Stomach smooth muscle (tissue), 2 donors: ENCODE results near the gene KCNT2.

ENCODE experiments used
- H3K27ac ChIP-seq: one replicate; pipeline ENCODE4 v1.7.0; 2013; ENCODE audit warnings: mild to moderate bottlenecking, low read length, inconsistent platforms
- H3K27me3 ChIP-seq, 2 donors: one replicate each; pipeline ENCODE4 v1.7.0; 2013; ENCODE audit warnings: low read length in 2 of 2; ENCODE audit not compliant: insufficient read depth in 2 of 2, control insufficient read depth in 1 of 2
- H3K36me3 ChIP-seq, 2 donors: one replicate each; pipeline ENCODE4 v1.7.0; 2013; ENCODE audit warnings: low read length in 2 of 2; ENCODE audit not compliant: control insufficient read depth in 2 of 2, insufficient read depth in 2 of 2
- H3K4me1 ChIP-seq: one replicate; pipeline ENCODE4 v1.7.0; 2013; ENCODE audit warnings: low read length; ENCODE audit not compliant: control insufficient read depth, insufficient read depth
- H3K4me3 ChIP-seq, 2 donors: one replicate each; pipeline ENCODE4 v1.7.0; 2013; ENCODE audit warnings: low read length in 2 of 2
- H3K9ac ChIP-seq, 2 donors: one replicate each; pipeline ENCODE4 v1.7.0; 2013; ENCODE audit warnings: low read length in 2 of 2, mild to moderate bottlenecking in 1 of 2
- H3K9me3 ChIP-seq, 2 donors: one replicate each; pipeline ENCODE4 v1.7.0; 2013; ENCODE audit warnings: low read length in 2 of 2; ENCODE audit not compliant: control insufficient read depth in 2 of 2
- donor health status: healthy.
- donor health status: Pancreatic carcinoma.

KCNT2 gene

GRCh38 chr1:196323869-196324268, 284.4 kb downstream of the KCNT2 start:
- Histone ChIP-seq H3K27me3 (no peaks in the 10 kb centered on the region), H3K9ac (no peak overlapping the region), H3K36me3 (no peaks in the 10 kb centered on the region), H3K9me3 (no peaks in the 10 kb centered on the region), H3K4me1 (no peaks in the 10 kb centered on the region), H3K4me3 (no peak overlapping the region), H3K27ac (no peak overlapping the region)

- H3K27me3 ChIP-seq = no peaks in the 10 kb centered on the region
- H3K36me3 ChIP-seq = no peaks in the 10 kb centered on the region
- H3K9ac ChIP-seq = no peak overlapping the region
- no peaks in the 10 kb centered on the region for H3K9me3 ChIP-seq
- no peak overlapping the region for H3K4me3 ChIP-seq
- H3K27ac ChIP-seq = no peak overlapping the region
- no peaks in the 10 kb centered on the region for H3K4me1 ChIP-seq
Measured at GRCh38 chr1:196319301-196319700, 288.9 kb downstream of the KCNT2 start.

- Histone ChIP-seq H3K9ac (no peak overlapping the region), H3K9me3 (no peaks in the 10 kb centered on the region), H3K4me1 (no peaks in the 10 kb centered on the region), H3K27ac (no peak overlapping the region), H3K27me3 (no peaks in the 10 kb centered on the region), H3K36me3 (no peaks in the 10 kb centered on the region), H3K4me3 (no peak overlapping the region)
Measured at GRCh38 chr1:196317535-196318522, 290.4 kb downstream of the KCNT2 start.

GRCh38 chr1:196312739-196313138, 295.5 kb downstream of the KCNT2 start:
- Histone ChIP-seq H3K36me3 (no peaks in the 10 kb centered on the region), H3K27ac (no peak overlapping the region), H3K9me3 (no peaks in the 10 kb centered on the region), H3K9ac (no peak overlapping the region), H3K4me1 (no peaks in the 10 kb centered on the region), H3K4me3 (no peak overlapping the region), H3K27me3 (no peaks in the 10 kb centered on the region)

GRCh38 chr1:196309386-196309785, 298.9 kb downstream of the KCNT2 start:
- Histone ChIP-seq H3K9ac (no peak overlapping the region), H3K9me3 (no peaks in the 10 kb centered on the region), H3K27ac (no peak overlapping the region), H3K4me1 (no peaks in the 10 kb centered on the region), H3K27me3 (no peaks in the 10 kb centered on the region), H3K4me3 (no peak overlapping the region), H3K36me3 (no peaks in the 10 kb centered on the region)

GRCh38 chr1:196308176-196308575, 300.1 kb downstream of the KCNT2 start:
- no peaks in the 10 kb centered on the region for H3K9me3 ChIP-seq
- H3K27me3 ChIP-seq = no peaks in the 10 kb centered on the region
- H3K4me1 ChIP-seq = no peaks in the 10 kb centered on the region
- no peak overlapping the region for H3K9ac ChIP-seq
- H3K27ac ChIP-seq = no peak overlapping the region
- no peak overlapping the region for H3K4me3 ChIP-seq
- H3K36me3 ChIP-seq = no peaks in the 10 kb centered on the region

- Histone ChIP-seq H3K36me3 (no peaks in the 10 kb centered on the region), H3K9me3 (no peaks in the 10 kb centered on the region), H3K27ac (no peak overlapping the region), H3K27me3 (no peaks in the 10 kb centered on the region), H3K9ac (no peak overlapping the region), H3K4me1 (no peaks in the 10 kb centered on the region), H3K4me3 (no peak overlapping the region)
Measured at GRCh38 chr1:196306421-196306820, 301.8 kb downstream of the KCNT2 start.

- Histone ChIP-seq H3K9ac (no peak overlapping the region), H3K27ac (no peak overlapping the region), H3K27me3 (no peaks in the 10 kb centered on the region), H3K36me3 (no peaks in the 10 kb centered on the region), H3K9me3 (no peaks in the 10 kb centered on the region), H3K4me1 (no peaks in the 10 kb centered on the region), H3K4me3 (no peak overlapping the region)
Measured at GRCh38 chr1:196305216-196305615, 303.0 kb downstream of the KCNT2 start.

GRCh38 chr1:196302981-196303380, 305.3 kb downstream of the KCNT2 start:
- Histone ChIP-seq H3K9ac (no peak overlapping the region), H3K4me3 (no peak overlapping the region), H3K36me3 (no peaks in the 10 kb centered on the region), H3K27me3 (no peaks in the 10 kb centered on the region), H3K9me3 (no peaks in the 10 kb centered on the region), H3K4me1 (no peaks in the 10 kb centered on the region), H3K27ac (no peak overlapping the region)

GRCh38 chr1:196302420-196302819, 305.8 kb downstream of the KCNT2 start:
- H3K27ac ChIP-seq = no peak overlapping the region
- no peaks in the 10 kb centered on the region for H3K27me3 ChIP-seq
- no peaks in the 10 kb centered on the region for H3K9me3 ChIP-seq

GRCh38 chr1:196295766-196296165, 312.5 kb downstream of the KCNT2 start:
- no peaks in the 10 kb centered on the region for H3K36me3 ChIP-seq
- no peaks in the 10 kb centered on the region for H3K27me3 ChIP-seq
- no peak overlapping the region for H3K27ac ChIP-seq
- no peaks in the 10 kb centered on the region for H3K9me3 ChIP-seq
- no peak overlapping the region for H3K4me3 ChIP-seq
- no peaks in the 10 kb centered on the region for H3K4me1 ChIP-seq
- no peak overlapping the region for H3K9ac ChIP-seq

More at GRCh38 chr1:196302420-196302819, 305.8 kb downstream of the KCNT2 start:
- H3K4me1 ChIP-seq = no peaks in the 10 kb centered on the region
- no peaks in the 10 kb centered on the region for H3K36me3 ChIP-seq
- H3K4me3 ChIP-seq = no peak overlapping the region
- H3K9ac ChIP-seq = no peak overlapping the region
